Astrocyte of the cerebellum (primary cell): ENCODE data around the gene INSYN1.

ENCODE experiments used
- DNase-seq: peaks from one replicate; pipeline ENCODE4 v3.0.0-alpha.2; 2011; ENCODE audit warnings: low read depth
- H3K4me3 ChIP-seq: 2 replicates; pipeline ENCODE4 v1.5.1; 2011; ENCODE audit warnings: mild to moderate bottlenecking, low read depth, low read length, moderate library complexity
- in situ Hi-C: cut with HindIII; loops from 2 replicates; pipeline ENCODE4 v1.10.0; 2017; ENCODE audit warnings: low sequenced_read_pairs
- TF ChIP-seq, protein P1 (sequence below): IDR thresholded peaks from 2 replicates; pipeline ENCODE4 v1.5.1; 2012; ENCODE audit warnings: low read length, low read depth, moderate library complexity, mild to moderate bottlenecking; ENCODE audit errors: missing control alignments

INSYN1 gene

DNA sequence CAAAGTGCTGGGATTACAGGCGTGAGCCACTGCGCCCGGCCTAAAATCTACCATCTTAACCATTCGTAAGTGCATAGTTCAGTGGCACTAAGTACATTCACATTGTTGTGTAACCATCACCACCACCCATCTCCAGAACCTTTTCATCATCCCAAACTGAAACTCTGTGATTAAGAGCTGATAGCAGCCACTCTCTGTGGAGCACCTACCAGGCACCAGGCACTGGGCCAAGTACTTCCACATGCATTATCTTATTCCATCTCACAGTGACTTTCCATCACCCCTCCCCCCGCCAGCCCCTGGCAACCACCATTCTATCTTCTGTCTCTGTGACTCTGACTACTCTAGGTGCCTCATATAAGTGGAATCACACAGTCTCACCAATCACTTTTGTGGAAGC is 2.3 kb upstream of the INSYN1 start:
- TF ChIP-seq, protein P1, sequence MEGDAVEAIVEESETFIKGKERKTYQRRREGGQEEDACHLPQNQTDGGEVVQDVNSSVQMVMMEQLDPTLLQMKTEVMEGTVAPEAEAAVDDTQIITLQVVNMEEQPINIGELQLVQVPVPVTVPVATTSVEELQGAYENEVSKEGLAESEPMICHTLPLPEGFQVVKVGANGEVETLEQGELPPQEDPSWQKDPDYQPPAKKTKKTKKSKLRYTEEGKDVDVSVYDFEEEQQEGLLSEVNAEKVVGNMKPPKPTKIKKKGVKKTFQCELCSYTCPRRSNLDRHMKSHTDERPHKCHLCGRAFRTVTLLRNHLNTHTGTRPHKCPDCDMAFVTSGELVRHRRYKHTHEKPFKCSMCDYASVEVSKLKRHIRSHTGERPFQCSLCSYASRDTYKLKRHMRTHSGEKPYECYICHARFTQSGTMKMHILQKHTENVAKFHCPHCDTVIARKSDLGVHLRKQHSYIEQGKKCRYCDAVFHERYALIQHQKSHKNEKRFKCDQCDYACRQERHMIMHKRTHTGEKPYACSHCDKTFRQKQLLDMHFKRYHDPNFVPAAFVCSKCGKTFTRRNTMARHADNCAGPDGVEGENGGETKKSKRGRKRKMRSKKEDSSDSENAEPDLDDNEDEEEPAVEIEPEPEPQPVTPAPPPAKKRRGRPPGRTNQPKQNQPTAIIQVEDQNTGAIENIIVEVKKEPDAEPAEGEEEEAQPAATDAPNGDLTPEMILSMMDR: no peak
- no peak for DNase-seq
- H3K4me3 ChIP-seq: no peak overlapping the region
- in situ Hi-C loops: no loop called here

DNA sequence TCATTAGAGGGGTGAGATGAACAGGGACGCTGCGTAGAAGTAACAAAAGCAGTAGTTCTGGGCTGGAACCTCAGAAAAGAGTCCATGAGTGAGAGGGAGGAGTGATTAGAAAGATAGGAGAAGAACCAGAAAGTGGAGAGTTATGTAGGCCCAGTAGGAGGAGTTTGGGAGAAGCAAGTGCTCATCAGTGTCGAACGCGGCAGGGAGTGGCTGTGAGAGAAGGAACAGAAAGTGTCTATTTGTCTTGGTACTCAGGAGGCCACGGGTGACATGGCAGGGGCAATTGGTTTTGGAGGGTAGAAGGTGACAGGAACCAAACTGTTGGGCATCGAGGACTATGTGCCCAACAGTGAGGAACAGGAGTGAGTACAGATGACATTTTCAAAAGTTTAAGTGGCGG is 1.3 kb upstream of the INSYN1 start:
- DNase-seq: no peak
- H3K4me3 ChIP-seq: no peak overlapping the region
- in situ Hi-C loops: no loop called here
- TF ChIP-seq, protein P1: no peak

DNA sequence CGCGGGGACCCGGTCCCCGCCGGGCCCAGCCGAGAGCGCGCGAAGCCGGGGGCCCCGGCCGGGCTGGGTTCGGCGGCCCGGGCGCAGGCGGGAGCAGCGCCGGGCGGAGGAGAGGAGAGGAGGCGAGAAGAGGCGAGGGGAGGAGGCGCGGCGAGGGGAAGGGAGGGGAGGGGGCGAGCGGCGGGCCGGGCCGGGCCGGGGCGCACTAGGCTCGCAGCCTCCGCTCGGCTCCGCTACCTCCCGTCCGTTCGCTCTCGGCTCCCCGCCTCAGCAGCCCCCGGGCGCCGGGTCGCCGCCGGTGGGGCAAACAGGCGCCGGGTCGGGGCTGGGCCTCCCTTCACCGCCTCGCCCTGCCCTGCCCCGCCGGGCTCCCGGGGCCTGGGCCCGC is 351 bp downstream of the INSYN1 start:
- DNase-seq: no peak
- in situ Hi-C loops: no loop called here
- TF ChIP-seq, protein P1: no peak
- peak overlapping the region; percentile 43 for H3K4me3 ChIP-seq

DNA sequence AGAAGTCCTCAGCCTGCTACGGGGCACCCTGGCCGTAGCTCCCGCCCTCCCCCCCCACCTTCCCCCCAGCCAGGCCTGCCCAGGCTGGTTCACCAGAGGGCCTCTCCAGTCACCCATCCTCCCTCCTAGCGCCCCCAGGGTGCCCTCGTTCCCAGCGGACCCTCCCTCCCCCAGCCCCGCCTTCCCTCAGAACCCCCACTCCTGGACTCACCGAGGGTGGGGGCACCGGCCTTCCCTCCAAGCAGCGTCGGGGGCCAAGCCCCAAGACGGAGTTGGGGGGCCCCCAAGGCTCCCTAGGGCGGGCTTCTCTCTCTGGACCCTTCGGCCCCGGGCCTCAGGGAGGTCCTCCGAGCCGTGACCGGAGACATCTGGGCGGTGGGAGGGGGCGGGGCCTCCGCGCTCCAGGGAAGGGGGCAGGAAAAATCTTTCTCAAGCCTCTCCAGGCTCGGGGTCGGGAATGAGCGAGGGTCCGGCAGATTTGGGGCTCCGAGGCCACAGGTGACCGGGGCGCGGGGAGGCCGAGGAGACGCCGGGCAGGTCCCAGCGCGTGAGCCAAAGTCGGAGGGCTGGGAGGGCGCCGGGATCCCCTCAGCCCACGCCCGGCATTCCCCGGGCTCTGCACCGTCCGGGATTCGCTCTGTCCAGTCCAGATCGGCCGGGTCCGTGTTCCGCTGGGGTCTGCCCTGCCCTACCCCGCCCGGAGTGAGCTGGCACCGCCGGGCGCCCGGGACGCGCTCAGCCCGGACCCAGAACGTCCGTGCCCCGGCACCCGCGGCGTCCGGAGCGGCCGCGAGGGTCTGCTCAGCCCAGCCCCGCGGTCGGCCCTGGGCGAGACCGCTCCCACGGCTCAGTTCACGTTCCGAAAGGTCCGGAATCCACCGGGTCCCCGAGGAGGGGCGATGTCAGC is 999 bp downstream of the INSYN1 start:
- TF ChIP-seq, protein P1: no peak
- peak overlapping the region; percentile 43 for H3K4me3 ChIP-seq
- in situ Hi-C loops: no loop called here
- no peak for DNase-seq

DNA sequence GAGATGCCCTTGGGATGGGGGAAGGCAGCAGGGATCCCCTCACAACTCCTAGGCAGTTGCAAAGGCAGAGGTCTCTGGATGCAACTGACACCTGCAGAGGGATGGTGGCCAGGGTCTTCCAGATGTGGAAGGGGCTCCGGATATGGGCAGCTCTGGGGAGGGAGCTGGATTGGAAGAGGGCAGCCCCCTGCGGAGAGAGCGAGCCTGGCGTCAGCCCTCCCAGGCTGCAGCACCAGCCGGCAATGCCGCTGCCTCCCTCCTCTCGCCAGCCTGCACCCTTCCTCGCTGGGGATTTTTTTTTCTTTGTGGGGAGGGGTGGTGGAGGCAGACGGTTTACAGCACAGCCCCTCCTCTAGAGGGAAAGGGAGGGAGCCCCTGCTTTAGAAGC is 1.6 kb downstream of the INSYN1 start:
- no peak for DNase-seq
- in situ Hi-C loops: no loop called here
- TF ChIP-seq, protein P1: no peak
- no peak overlapping the region for H3K4me3 ChIP-seq

DNA sequence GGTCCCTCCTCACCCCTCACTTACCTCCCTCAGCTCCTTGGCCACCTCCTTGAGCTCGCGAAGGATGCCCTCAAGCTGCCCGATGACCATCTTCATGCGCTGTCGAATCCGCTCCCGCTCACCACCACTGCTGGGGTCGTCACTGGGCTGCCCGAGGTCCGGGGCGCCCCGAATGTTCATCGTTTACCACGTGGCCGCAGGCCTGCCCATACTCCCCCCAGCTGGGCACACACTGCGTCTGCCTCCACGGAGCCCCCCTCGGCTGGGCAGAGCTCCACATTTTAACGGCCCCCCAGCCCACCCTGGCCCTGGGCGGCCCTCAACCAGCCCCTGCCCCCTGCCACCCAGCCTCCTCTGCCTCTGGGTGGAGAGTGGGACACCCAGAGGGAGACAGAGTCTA is 2.2 kb downstream of the INSYN1 start:
- H3K4me3 ChIP-seq: no peak overlapping the region
- TF ChIP-seq, protein P1: no peak
- in situ Hi-C loops: no loop called here
- no peak for DNase-seq

DNA sequence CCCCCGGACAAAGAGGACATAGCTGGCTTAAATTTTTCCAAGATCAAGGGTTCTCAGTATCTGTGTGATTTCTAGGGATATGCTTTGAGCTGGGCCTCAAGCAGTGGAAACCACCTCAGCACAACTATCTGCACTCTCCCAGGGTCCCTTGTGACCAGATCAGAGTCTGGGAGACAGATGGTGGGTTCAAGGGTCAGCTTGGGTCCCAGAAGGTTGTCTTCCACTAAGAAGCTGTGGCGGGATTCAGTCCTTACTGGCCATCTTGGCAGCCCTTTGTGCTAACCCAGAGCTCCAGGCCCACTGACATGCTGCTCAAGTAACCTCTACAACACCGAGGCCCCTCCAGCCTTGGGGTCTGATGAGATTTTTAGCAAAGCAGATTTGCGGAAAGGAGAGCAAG is 2.7 kb downstream of the INSYN1 start:
- in situ Hi-C loops: no loop called here
- H3K4me3 ChIP-seq: no peak overlapping the region
- DNase-seq: no peak
- TF ChIP-seq, protein P1: no peak
